Fibroblast of peridontal ligament (primary cell): ENCODE results near the gene MYL6.

Experiments used
- DNase-seq: peaks from one replicate; pipeline ENCODE4 v3.0.0-alpha.2; 2010; ENCODE audit errors: extremely low read depth

MYL6 gene

GRCh38 chr12:56189099-56189917 is 31.1 kb downstream of the MYL6 start, which contains the start of gene SMARCC2:
Gene SMARCC2, minus strand, starts transcription at chr12:56189483. Its CDS starts 22 bp downstream, at chr12:56189461.
- peak; percentile 80 for DNase-seq

GRCh38 chr12:56189918-56190694 is 31.9 kb downstream of the MYL6 start:
- peak; percentile 86 for DNase-seq

GRCh38 chr12:56190695-56191155 is 32.6 kb downstream of the MYL6 start:
- DNase-seq = peak; percentile 40

- no peak for DNase-seq
Observed at GRCh38 chr12:56192582-56192981, 34.4 kb downstream of the MYL6 start.

- peak; percentile 93 for DNase-seq
Observed at GRCh38 chr12:56193025-56193578, 34.9 kb downstream of the MYL6 start.

- DNase-seq = peak; percentile 78
Observed at GRCh38 chr12:56196818-56197550, 38.8 kb downstream of the MYL6 start.

GRCh38 chr12:56197921-56198635 is 39.9 kb downstream of the MYL6 start:
- no peak for DNase-seq

- peak; percentile 27 for DNase-seq
Observed at GRCh38 chr12:56198836-56199235, 40.7 kb downstream of the MYL6 start.

- no peak for DNase-seq
Observed at GRCh38 chr12:56202366-56202765, 44.2 kb downstream of the MYL6 start.

- DNase-seq = no peak
Observed at GRCh38 chr12:56202838-56203237, 44.7 kb downstream of the MYL6 start.

- DNase-seq = no peak
Observed at GRCh38 chr12:56204275-56204674, 46.1 kb downstream of the MYL6 start.

GRCh38 chr12:56205445-56205844 is 47.3 kb downstream of the MYL6 start:
- DNase-seq = no peak

GRCh38 chr12:56206452-56207166 is 48.5 kb downstream of the MYL6 start:
- peak; percentile 62 for DNase-seq

GRCh38 chr12:56208006-56208405 is 49.8 kb downstream of the MYL6 start:
- DNase-seq = no peak
